ENCODE data around the gene SPATA2L.
"Not testable (repeated sequence)": the region's sequence is repeated elsewhere in the genome, so short reads cannot be mapped to it uniquely, and the experiment has no call there.

SPATA2L gene

DNA sequence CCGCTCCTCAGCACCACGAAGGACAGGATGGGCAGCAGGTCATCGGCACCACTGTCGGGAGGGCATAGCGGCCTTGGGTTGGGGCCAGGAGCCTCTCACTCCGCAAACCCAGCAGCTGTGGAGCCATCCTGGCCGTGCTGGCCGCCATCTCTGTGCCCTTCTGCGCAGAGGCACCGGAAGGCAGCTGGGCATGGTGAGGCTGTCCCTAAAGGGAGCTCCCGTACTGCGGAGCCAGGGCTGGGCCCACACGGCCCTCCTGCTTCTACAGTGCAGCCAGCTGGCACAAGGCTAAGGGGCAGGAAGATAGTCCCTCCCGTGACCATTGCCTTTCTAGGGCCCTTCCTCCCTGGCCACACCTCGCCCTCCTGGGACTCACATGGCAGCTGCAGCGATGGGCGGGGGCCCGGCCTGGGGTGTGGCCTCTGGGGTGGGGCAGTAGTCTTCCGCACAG is 7.0 kb upstream of the SPATA2L start:
- DNase-seq = no peak

GRCh38 chr16:89707695-89708094 is 6.2 kb upstream of the SPATA2L start:
- DNase-seq = no peak

DNA sequence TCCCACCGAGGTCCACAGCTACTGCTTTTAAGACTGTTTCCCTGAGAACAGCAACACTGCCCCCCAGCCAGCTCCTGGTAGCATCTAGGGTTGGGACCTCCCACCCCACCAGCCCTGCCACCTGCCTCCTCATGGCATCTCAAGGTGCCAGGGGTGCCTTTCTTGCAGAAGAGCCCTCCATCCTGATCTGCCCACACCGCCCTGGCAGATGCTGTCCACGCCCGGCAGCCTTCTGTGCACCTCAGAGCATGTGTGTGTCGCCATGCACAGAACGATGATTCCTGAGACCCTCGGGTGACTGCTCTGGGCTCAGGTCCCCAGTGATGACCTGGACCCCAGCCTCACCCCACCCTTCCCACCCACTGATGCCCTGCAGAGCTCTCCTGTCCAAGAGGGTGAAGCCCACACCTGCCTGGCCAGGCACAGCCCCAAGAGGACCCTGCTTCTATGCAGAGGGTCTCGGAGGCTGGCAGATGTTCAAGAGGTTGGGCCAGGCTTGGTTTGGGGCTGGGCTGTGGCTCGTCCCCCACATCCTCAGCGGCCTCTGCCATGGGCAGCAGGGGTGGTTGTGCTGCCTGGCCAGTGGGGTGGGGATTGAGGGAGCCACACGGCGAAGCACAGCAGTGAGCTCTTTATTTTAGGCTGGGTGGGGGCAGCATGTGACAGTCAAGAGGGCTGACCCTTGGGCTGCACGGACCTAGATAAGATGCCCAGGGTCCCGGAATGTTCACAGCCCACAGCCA is 5.2 kb upstream of the SPATA2L start:
- no peak for DNase-seq

DNA sequence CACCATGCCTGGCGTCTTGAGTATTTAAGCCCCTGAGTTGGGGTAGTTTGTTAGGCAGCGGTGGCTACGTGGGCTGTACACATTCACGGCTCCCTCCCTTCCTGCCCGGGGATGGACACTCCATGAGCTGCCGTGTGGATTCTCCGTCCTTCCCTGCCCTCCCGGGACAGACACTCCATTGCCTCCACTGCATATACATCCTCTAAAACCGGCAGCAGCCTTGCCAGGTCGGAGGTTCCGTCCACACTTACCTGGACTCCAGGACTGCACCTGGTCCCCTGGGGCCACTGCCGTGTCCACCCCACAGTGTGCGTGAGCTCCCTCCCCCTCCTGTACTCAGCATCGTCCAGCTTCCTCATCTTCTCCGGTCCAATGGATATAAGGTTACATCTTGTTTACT is 3.5 kb upstream of the SPATA2L start:
- DNase-seq = no peak

- DNase-seq = no peak
These were observed 2.8 kb upstream of the SPATA2L start for GRCh38 chr16:89704281-89704680.

DNA sequence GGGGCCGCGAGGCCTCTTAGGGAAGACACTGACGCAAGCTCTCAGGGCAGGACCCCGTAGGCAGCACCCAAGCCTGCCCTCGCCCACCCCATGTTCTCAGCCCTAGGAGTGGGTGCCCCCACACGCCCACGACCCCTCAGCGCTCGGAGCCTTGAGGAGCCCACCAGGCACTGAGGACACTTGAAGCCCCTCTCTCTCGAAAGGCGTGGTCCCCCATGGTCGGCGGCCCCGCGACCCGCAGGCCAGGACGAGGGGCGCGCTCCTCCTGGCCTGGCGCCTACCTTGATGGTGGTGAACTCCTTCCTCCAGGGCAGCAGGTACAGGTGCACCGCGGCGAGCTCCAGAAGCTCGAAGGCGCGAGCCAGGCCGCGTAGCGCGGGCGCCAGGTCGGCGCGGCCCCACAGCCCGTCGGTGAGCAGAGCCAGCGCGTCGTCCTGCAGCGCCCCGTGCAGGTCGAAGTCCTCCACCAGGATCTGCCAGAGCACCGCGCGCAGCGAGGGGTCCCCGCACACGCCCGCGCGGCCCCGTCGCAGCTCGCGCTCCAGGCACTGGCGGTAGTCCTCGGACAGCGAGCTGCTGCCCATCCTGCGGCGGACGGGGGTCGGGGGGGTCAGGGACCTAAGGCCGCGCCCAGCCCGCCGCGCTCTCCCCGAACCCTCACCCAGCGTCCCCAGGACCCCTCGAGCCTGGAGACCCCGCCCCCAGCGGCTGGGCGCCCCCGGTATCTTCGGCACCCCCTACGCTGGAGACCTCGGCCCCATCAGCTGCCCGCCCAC is 668 bp downstream of the SPATA2L start:
- DNase-seq = peak; percentile 82

DNA sequence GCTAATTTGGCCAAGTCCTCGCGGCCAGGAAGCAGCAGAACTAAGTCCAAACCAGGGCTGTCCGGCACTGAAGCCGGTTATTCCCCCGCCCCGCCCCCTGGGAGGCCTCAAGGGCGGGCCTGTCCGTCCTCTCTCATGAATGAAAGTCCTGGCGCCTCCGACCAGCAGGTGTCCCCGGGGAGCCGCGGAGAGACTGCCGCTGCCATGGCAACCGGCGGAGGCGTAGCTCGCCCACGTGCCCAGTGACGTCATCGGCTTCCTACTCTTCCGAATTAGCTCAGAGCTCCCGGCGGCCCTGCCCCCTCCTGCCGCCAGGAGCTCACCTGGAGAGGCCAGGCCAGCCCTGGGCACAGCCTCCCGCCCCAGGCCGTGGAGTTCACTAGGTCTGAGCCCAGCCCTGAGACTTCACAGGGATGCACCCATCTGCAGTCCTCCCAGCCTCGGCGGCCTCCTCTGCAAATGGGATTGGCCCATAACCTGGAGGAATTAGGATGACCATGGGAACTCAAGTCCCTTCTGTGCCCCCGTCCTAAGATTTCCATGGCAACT is 1.3 kb downstream of the SPATA2L start:
- DNase-seq = peak; percentile 91

DNA sequence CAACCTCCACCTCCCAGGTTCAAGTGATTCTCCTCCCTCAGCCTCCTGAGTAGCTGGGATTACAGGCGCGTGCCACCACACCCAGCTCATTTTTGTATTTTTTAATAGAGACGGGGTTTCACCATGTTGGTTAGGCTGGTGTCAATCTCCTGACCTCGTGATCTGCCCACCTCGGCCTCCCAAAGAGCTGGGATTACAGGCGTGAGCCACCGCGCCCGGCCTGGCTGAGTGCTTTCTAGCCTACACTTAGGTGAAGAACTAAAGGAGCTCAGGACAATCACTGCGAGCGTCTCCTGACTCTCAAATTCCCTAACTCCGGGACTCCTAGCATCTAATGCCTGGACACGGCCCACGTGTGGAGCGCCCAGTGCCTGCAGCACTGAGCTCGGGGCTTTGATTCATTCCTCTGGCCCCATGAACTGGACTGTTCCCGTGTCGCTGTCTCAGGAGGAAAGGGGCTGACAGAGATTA is 1.8 kb downstream of the SPATA2L start:
- DNase-seq = not testable (repeated sequence)

DNA sequence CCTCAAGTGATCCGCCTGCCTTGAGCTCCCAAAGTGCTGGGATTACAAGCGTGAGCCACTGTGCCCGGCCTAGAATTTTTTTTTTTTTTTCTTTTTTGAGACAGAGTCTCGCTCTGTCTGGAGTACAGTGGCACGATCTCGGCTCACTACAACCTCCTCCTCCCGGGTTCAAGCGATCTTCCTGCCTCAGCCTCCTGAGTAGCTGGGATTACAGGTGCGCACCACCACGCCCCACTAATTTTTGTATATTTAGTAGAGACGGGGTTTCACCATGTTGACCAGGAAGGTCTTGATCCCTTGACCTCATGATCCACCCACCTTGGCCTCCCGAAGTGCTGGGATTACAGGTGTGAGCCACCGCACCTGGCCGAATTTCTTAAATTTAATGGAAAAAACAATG is 2.8 kb downstream of the SPATA2L start:
- not testable (repeated sequence) for DNase-seq

DNA sequence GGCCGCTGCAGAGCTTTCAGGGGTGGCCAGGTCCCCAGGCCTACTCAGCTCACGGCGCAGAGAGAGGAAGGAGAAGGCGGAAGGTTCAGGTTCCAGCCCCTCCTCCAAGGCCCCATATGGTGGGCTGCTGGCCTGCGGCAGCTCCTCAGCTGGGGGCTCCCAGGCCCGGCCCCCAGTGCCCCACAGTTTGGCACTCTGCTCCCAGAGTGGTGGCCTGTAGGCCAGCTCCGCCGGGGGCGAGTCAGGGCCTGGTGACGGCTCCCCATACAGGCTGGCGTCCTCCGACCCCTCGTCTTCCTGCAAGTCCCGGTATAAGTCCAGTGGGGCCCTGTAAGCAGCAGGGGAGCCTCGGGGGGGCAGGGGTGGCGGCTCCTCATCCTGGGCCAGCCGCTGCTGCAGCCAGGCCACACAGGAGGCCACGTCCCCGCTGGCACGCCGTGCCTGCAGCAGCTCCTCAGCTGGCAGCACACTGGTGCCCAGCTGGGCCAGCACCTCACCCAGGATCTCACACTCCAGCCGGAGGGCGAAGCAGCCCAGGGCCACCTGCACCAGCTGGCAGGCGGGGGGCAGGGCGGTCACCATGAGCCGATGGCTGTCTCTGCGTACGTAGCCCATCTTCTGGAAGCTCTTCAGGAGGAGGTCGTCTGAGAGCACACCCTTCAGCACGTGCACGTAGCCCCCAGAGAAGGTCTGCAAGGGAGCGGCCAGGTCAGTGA is 3.7 kb downstream of the SPATA2L start:
- DNase-seq = no peak

DNA sequence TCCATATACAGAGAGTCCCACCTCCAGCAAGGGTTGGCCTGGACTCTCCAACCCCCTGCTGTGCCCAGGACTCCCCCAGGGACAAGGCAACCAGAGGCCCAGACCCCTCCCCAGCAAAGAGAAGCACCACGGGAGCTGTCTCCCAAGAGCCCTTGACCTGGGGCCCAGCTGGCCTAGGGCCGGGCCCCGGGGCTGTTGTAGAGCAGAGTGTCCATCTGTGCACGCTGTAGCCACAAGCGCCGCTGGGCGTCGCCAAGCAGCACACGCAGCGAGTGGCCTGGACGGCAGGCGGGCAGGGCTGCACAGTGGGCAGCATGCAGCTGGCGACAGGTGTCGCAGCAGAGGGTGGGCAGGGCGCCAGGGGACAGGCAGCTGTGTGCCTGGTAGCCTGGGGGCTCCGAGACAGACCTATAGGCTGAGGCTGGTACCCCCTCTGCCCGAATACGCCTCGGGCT is 4.3 kb downstream of the SPATA2L start:
- no peak for DNase-seq

DNA sequence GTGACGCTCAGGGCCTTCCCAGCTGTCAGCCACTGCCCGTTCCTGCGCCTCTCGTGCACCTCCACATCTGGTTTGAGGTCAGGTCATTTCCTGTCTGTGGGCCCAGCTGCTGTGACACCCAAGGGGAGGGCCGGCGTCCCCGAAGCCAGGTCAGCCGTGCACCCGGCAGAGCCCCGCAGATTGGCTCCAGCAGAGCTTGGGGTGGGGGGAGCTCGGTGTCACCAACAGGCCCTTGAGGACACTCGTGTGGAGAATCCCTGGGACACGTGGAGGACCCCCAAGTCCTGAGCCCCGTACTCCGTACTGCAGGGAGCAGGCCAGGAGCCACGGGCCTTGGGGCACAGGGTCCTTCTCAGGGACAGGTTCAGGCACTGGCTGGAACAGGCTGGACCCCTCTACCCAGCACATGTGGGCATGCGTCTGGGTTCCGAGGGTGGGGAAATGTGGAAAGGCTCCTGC is 4.8 kb downstream of the SPATA2L start:
- DNase-seq = no peak

- no peak for DNase-seq
These were observed 5.4 kb downstream of the SPATA2L start for GRCh38 chr16:89695875-89696669.

DNA sequence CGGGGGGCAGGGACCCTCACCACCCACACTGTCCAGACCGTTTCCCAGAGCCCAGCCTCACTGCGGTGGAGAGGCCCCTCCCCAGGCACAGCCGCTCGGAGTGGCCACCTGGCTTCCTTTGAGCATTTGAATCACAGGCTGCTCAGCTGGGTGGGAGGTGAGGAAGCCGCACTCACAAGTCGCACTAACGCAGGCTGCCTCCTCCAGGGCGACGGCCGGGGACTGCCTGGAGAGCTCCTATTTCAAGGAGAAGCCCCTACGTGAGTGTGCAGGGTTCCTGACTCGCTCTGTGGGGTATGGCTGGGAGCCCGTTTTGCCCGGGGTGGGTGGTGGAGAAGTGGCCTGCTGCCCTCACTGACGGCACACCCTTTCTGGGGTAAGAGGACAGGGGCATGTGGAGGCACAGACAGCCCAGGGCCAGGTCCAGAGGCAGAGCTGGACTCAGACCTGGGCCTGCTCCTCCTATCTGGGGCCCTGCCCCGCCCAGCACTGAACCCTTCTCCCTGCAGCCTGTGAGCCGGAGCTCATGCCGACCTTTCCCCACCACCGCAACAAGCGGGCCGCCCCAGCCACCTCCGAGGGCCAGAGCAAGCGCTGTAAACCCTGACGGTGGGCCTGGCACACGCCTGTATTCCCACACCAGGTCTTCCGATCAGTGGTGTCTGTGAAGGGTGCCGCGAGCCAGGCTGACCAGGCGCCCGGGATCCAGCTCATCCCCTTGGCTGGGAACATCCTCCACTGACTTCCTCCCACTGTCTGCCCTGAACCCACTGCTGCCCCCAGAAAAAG is 6.2 kb downstream of the SPATA2L start:
- no peak for DNase-seq

- not testable (repeated sequence) for DNase-seq
These were observed 6.8 kb downstream of the SPATA2L start for GRCh38 chr16:89694784-89695085.

GRCh38 chr16:89693931-89694783 is 7.3 kb downstream of the SPATA2L start:
- DNase-seq = no peak

GRCh38 chr16:89693289-89693731 is 8.2 kb downstream of the SPATA2L start:
- no peak for DNase-seq

- DNase-seq = no peak
These were observed 9.4 kb downstream of the SPATA2L start for GRCh38 chr16:89691986-89692569.

- no peak for DNase-seq
These were observed 10.1 kb downstream of the SPATA2L start for GRCh38 chr16:89691231-89691985.
